SK-N-MC (cell line): ENCODE measurements around the gene DAB1.

ENCODE experiments used
- DNase-seq: peaks from one replicate; pipeline ENCODE4 v3.0.0-alpha.2; 2011; ENCODE audit warnings: low read depth, low spot score
- H3K27ac ChIP-seq: fragments of 200-600 bp; sonication (generic); 2 replicates; pipeline ENCODE4 v1.5.1; 2016; ENCODE audit warnings: mixed run types
- H3K36me3 ChIP-seq: fragments of 200-600 bp; sonication (generic); 2 replicates; pipeline ENCODE4 v1.6.1; 2017; ENCODE audit warnings: antibody characterized with exemption, low read length, mixed read lengths; ENCODE audit not compliant: insufficient read depth
- H3K4me3 ChIP-seq: fragments of 200-600 bp; sonication (generic); 2 replicates; pipeline ENCODE4 v1.5.1; 2016
- H3K9ac ChIP-seq: fragments of 200-600 bp; sonication (generic); 2 replicates; pipeline ENCODE4 v1.8.0; 2017; ENCODE audit warnings: mixed run types, mixed read lengths; ENCODE audit not compliant: insufficient read length
- H3K9me3 ChIP-seq: fragments of 200-600 bp; sonication (generic); 2 replicates; pipeline ENCODE4 v1.6.1; 2017; ENCODE audit warnings: low read depth, mild to moderate bottlenecking, antibody characterized with exemption, low read length, moderate library complexity, mixed read lengths
- EZH2 ChIP-seq: fragments of 200-600 bp; sonication (generic); IDR thresholded peaks from one replicate; pipeline ENCODE4 v1.6.1; 2017; ENCODE audit warnings: antibody characterized with exemption
- FOXP2 ChIP-seq: optimal IDR thresholded peaks from 2 replicates; pipeline ENCODE3; 2011; ENCODE audit warnings: mild to moderate bottlenecking, moderate library complexity; ENCODE audit not compliant: insufficient read depth; ENCODE audit errors: extremely low read length, control extremely low read depth
- POLR2AphosphoS5 ChIP-seq: IDR thresholded peaks from 2 replicates; pipeline ENCODE4 v1.6.1; 2012; ENCODE audit warnings: mild to moderate bottlenecking, low read depth, low read length, borderline replicate concordance

The DAB1 gene

GRCh38 chr1:56979986-56980755 lies 443.7 kb downstream of the DAB1 start:
- DNase-seq = no peak
- TF ChIP-seq POLR2AphosphoS5 = no peak
- no peak for TF ChIP-seq FOXP2
- no peak for TF ChIP-seq EZH2
- Histone ChIP-seq H3K9me3 (no peaks in the 10 kb centered on the region), H3K4me3 (no peak overlapping the region), H3K27ac (no peak overlapping the region), H3K9ac (no peak overlapping the region), H3K36me3 (no peaks in the 10 kb centered on the region)

GRCh38 chr1:56978819-56979218 lies 445.0 kb downstream of the DAB1 start:
- H3K4me3 ChIP-seq = no peak overlapping the region
- TF ChIP-seq POLR2AphosphoS5 (no peak), EZH2 (no peak), FOXP2 (no peak)
- H3K9me3 ChIP-seq = no peaks in the 10 kb centered on the region
- no peak for DNase-seq
- H3K36me3 ChIP-seq = no peaks in the 10 kb centered on the region
- H3K9ac ChIP-seq = no peak overlapping the region
- H3K27ac ChIP-seq = no peak overlapping the region

- H3K4me3 ChIP-seq = no peak overlapping the region
- H3K36me3 ChIP-seq = no peaks in the 10 kb centered on the region
- no peak overlapping the region for H3K9ac ChIP-seq
- no peak for DNase-seq
- TF ChIP-seq EZH2 (no peak), FOXP2 (no peak), POLR2AphosphoS5 (no peak)
- no peak overlapping the region for H3K27ac ChIP-seq
- H3K9me3 ChIP-seq = no peaks in the 10 kb centered on the region
Observed at GRCh38 chr1:56977910-56978309, 445.9 kb downstream of the DAB1 start.

- Histone ChIP-seq H3K36me3 (no peaks in the 10 kb centered on the region), H3K4me3 (no peak overlapping the region), H3K27ac (no peak overlapping the region), H3K9me3 (no peaks in the 10 kb centered on the region), H3K9ac (no peak overlapping the region)
- TF ChIP-seq POLR2AphosphoS5 (no peak), EZH2 (no peak), FOXP2 (no peak)
- DNase-seq = no peak
Observed at GRCh38 chr1:56975446-56975845, 448.4 kb downstream of the DAB1 start.

- no peak for DNase-seq
- H3K27ac ChIP-seq = no peak overlapping the region
- no peaks in the 10 kb centered on the region for H3K36me3 ChIP-seq
- H3K9ac ChIP-seq = no peak overlapping the region
- TF ChIP-seq POLR2AphosphoS5 = no peak
- no peak for TF ChIP-seq EZH2
- TF ChIP-seq FOXP2 = no peak
- H3K4me3 ChIP-seq = no peak overlapping the region
- H3K9me3 ChIP-seq = no peaks in the 10 kb centered on the region
Observed at GRCh38 chr1:56973923-56974742, 449.7 kb downstream of the DAB1 start.

GRCh38 chr1:56972976-56973375 lies 450.9 kb downstream of the DAB1 start:
- DNase-seq = no peak
- Histone ChIP-seq H3K27ac (no peak overlapping the region), H3K36me3 (no peaks in the 10 kb centered on the region), H3K4me3 (no peak overlapping the region), H3K9ac (no peak overlapping the region), H3K9me3 (no peaks in the 10 kb centered on the region)
- TF ChIP-seq POLR2AphosphoS5 = no peak
- no peak for TF ChIP-seq EZH2
- TF ChIP-seq FOXP2 = no peak

- H3K9ac ChIP-seq = no peak overlapping the region
- TF ChIP-seq POLR2AphosphoS5 (no peak), EZH2 (no peak)
Observed at GRCh38 chr1:56970280-56970679, 453.6 kb downstream of the DAB1 start.

GRCh38 chr1:56968878-56969495 lies 454.9 kb downstream of the DAB1 start:
- Histone ChIP-seq H3K4me3 (no peak overlapping the region), H3K9me3 (no peaks in the 10 kb centered on the region), H3K36me3 (no peaks in the 10 kb centered on the region), H3K27ac (no peak overlapping the region), H3K9ac (no peak overlapping the region)
- no peak for TF ChIP-seq FOXP2
- TF ChIP-seq POLR2AphosphoS5 = no peak
- no peak for TF ChIP-seq EZH2
- DNase-seq = no peak

More at GRCh38 chr1:56970280-56970679, 453.6 kb downstream of the DAB1 start:
- no peaks in the 10 kb centered on the region for H3K9me3 ChIP-seq
- H3K27ac ChIP-seq = no peak overlapping the region
- no peaks in the 10 kb centered on the region for H3K36me3 ChIP-seq
- no peak for DNase-seq
- H3K4me3 ChIP-seq = no peak overlapping the region
